NCI-H1436 treated with DMSO at 0.1 percent for 48 hours (cell line): ENCODE data around the gene PRICKLE3.
"Not testable (repeated sequence)": the region's sequence is repeated elsewhere in the genome, so short reads cannot be mapped to it uniquely, and the experiment has no call there.

Experiments used
- DNase-seq: peaks from one replicate; lab custom pipeline; 2025; lab: John Stamatoyannopoulos, UW

PRICKLE3 gene

GRCh38 chrX:49155900-49156837 lies 30.0 kb downstream of the PRICKLE3 start:
- DNase-seq: peak; percentile 25

GRCh38 chrX:49155243-49155899 lies 30.8 kb downstream of the PRICKLE3 start:
- peak; percentile 15 for DNase-seq

GRCh38 chrX:49153467-49153866 lies 32.7 kb downstream of the PRICKLE3 start:
- no peak for DNase-seq

GRCh38 chrX:49149291-49149690 lies 36.9 kb downstream of the PRICKLE3 start:
- not testable (repeated sequence) for DNase-seq

GRCh38 chrX:49148390-49149100 lies 37.6 kb downstream of the PRICKLE3 start:
- not testable (repeated sequence) for DNase-seq

GRCh38 chrX:49147936-49148335 lies 38.2 kb downstream of the PRICKLE3 start:
- DNase-seq: no peak

- DNase-seq: no peak
Observed at GRCh38 chrX:49147282-49147681, 38.9 kb downstream of the PRICKLE3 start.

- DNase-seq: not testable (repeated sequence)
Observed at GRCh38 chrX:49143154-49143553, 43.0 kb downstream of the PRICKLE3 start.

GRCh38 chrX:49142264-49142663 lies 43.9 kb downstream of the PRICKLE3 start:
- not testable (repeated sequence) for DNase-seq

GRCh38 chrX:49139713-49140112 lies 46.5 kb downstream of the PRICKLE3 start:
- no peak for DNase-seq

- DNase-seq: no peak
Observed at GRCh38 chrX:49137492-49137891, 48.7 kb downstream of the PRICKLE3 start.

GRCh38 chrX:49133759-49134158 lies 52.4 kb downstream of the PRICKLE3 start:
- no peak for DNase-seq

- DNase-seq: not testable (repeated sequence)
Observed at GRCh38 chrX:49132275-49132674, 53.9 kb downstream of the PRICKLE3 start.

- no peak for DNase-seq
Observed at GRCh38 chrX:49129427-49129826, 56.7 kb downstream of the PRICKLE3 start.

- not testable (repeated sequence) for DNase-seq
Observed at GRCh38 chrX:49127742-49128258, 58.4 kb downstream of the PRICKLE3 start.
